ENCODE results near the gene XYLT1. TPM values are rescaled to one million over a fixed set of nuclear protein-coding genes. Genes with fewer than 3 reads are reported as not detected.
A peak's percentile ranks its signal among the peaks of the same experiment; 100 is the strongest.

The XYLT1 gene
- total RNA-seq, 1 donor from 2014 or later = 17.6 TPM

DNA sequence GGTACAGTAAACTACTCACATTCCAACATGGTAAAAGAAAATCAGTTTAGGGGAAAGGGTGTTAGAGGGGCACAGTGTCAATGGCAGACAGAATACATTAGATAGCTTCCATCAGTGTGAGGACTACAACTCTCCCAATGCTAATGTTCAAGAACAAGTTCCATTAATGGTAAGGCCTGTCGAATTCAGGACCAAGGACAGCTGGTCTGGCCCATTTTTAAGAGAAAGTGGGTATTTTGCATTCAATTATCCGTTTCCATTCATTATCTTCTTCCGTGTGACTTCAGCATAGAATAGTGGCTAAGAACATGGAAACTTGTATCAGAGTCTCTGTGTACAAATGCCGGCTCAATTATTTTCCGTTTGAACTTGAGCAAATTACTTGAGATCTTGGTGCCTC is 98.4 kb downstream of the XYLT1 start:
- TF ChIP-seq, protein P1, sequence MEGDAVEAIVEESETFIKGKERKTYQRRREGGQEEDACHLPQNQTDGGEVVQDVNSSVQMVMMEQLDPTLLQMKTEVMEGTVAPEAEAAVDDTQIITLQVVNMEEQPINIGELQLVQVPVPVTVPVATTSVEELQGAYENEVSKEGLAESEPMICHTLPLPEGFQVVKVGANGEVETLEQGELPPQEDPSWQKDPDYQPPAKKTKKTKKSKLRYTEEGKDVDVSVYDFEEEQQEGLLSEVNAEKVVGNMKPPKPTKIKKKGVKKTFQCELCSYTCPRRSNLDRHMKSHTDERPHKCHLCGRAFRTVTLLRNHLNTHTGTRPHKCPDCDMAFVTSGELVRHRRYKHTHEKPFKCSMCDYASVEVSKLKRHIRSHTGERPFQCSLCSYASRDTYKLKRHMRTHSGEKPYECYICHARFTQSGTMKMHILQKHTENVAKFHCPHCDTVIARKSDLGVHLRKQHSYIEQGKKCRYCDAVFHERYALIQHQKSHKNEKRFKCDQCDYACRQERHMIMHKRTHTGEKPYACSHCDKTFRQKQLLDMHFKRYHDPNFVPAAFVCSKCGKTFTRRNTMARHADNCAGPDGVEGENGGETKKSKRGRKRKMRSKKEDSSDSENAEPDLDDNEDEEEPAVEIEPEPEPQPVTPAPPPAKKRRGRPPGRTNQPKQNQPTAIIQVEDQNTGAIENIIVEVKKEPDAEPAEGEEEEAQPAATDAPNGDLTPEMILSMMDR (IDR thresholded peaks at IDR 0.05) = no peak
- Mint-ChIP-seq H3K27ac (ENCODE audit: unreplicated experiment) (no peak overlapping the region), H3K4me3 (ENCODE audit: unreplicated experiment) (no peak overlapping the region), H3K9me3 (ENCODE audit: low read depth) (no peaks in the 10 kb centered on the region), H3K36me3 (ENCODE audit: low read depth) (no peaks in the 10 kb centered on the region), H3K4me1 (ENCODE audit: low read depth) (peaks cover 35% of the 10 kb centered on the region), H3K27me3 (ENCODE audit: low read depth) (no peaks in the 10 kb centered on the region)
- no peak for DNase-seq (ENCODE audit: low spot score)

DNA sequence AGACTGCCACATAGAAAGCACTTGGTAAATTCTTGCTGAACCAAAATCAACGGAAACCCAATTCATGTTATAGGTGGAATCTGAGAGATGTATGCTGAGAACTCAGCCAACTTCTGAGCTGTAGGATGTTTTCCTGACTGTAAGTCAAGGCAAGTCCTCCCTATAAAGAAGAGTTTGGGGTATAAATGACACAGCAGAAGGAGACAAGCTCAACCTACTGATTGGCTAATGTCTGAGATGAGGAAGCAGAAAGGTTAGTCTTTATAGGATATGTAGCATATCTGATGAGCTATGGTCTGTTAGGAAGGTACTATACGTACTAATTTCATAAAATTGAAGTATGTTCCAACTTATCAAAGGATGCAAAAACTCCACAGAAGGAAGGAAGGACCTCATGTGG is 99.5 kb downstream of the XYLT1 start:
- Mint-ChIP-seq H3K9me3 (ENCODE audit: low read depth) (no peaks in the 10 kb centered on the region), H3K36me3 (ENCODE audit: low read depth) (no peaks in the 10 kb centered on the region), H3K4me1 (ENCODE audit: low read depth) (peaks cover 35% of the 10 kb centered on the region), H3K27ac (ENCODE audit: unreplicated experiment) (no peak overlapping the region), H3K4me3 (ENCODE audit: unreplicated experiment) (no peak overlapping the region), H3K27me3 (ENCODE audit: low read depth) (no peaks in the 10 kb centered on the region)
- DNase-seq (ENCODE audit: low spot score) = no peak
- TF ChIP-seq, protein P1 (IDR thresholded peaks at IDR 0.05) = no peak

GRCh38 chr16:17370731-17371285 is 100.0 kb downstream of the XYLT1 start:
- DNase-seq (ENCODE audit: low spot score) = no peak
- Mint-ChIP-seq H3K4me3 (ENCODE audit: unreplicated experiment) (no peak overlapping the region), H3K9me3 (ENCODE audit: low read depth) (no peaks in the 10 kb centered on the region), H3K36me3 (ENCODE audit: low read depth) (no peaks in the 10 kb centered on the region), H3K4me1 (ENCODE audit: low read depth) (peaks cover 40% of the 10 kb centered on the region), H3K27me3 (ENCODE audit: low read depth) (no peaks in the 10 kb centered on the region), H3K27ac (ENCODE audit: unreplicated experiment) (no peak overlapping the region)
- TF ChIP-seq, protein P1 (IDR thresholded peaks at IDR 0.05) = no peak

DNA sequence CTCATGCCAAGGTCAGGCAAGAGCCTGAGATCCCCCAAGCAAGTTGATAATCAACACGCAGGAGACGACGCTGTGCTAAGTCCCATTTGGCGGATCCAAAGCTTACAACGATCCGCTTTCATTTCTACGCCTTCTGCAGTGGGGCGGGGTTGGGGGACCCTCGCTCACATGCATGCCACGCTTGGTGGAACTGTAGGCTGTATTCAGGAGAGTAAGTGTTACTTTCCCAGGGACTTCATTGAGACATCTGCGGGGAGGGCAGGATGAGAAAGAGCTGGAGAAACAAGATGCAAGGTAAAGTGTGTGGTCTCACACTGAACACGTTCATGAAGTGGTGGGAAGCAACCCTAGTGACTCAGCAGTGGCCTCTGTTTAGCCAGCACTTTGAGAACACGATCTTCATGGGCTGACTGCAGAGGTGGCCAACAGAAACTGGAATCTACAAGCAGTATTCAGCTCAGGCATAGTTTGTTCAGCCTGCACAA is 100.5 kb downstream of the XYLT1 start:
- DNase-seq (ENCODE audit: low spot score) = no peak
- no peaks in the 10 kb centered on the region for H3K9me3 Mint-ChIP-seq (ENCODE audit: low read depth)
- H3K4me1 Mint-ChIP-seq (ENCODE audit: low read depth) = peaks cover 45% of the 10 kb centered on the region
- TF ChIP-seq, protein P1 (IDR thresholded peaks at IDR 0.05) = no peak
- H3K27me3 Mint-ChIP-seq (ENCODE audit: low read depth) = no peaks in the 10 kb centered on the region
- H3K27ac Mint-ChIP-seq (ENCODE audit: unreplicated experiment) = peak overlapping the region; percentile 92
- no peaks in the 10 kb centered on the region for H3K36me3 Mint-ChIP-seq (ENCODE audit: low read depth)
- H3K4me3 Mint-ChIP-seq (ENCODE audit: unreplicated experiment) = peak overlapping the region; percentile 33

- H3K27me3 Mint-ChIP-seq (ENCODE audit: low read depth) = no peaks in the 10 kb centered on the region
- peak overlapping the region; percentile 53 for H3K4me3 Mint-ChIP-seq (ENCODE audit: unreplicated experiment)
- peaks cover 52% of the 10 kb centered on the region for H3K4me1 Mint-ChIP-seq (ENCODE audit: low read depth)
- H3K36me3 Mint-ChIP-seq (ENCODE audit: low read depth) = no peaks in the 10 kb centered on the region
- peak overlapping the region; percentile 92 for H3K27ac Mint-ChIP-seq (ENCODE audit: unreplicated experiment)
- DNase-seq (ENCODE audit: low spot score) = no peak
- TF ChIP-seq, protein P1 (IDR thresholded peaks at IDR 0.05) = no peak
- no peaks in the 10 kb centered on the region for H3K9me3 Mint-ChIP-seq (ENCODE audit: low read depth)
These were observed 101.1 kb downstream of the XYLT1 start for GRCh38 chr16:17369421-17370222.
